GM18951 (cell line): ENCODE measurements around the gene SMIM1.

ENCODE experiments used
- POLR2A ChIP-seq: IDR thresholded peaks from 4 replicates; pipeline ENCODE4 v1.6.1; 2011; ENCODE audit warnings: mild to moderate bottlenecking; ENCODE audit not compliant: insufficient read length, insufficient read depth; ENCODE audit errors: extremely low read depth
- in situ Hi-C: fragments of 300-500 bp; cut with MboI; formaldehyde crosslinking; loops from one replicate; pipeline ENCODE4 v1.12.0; 2022; ENCODE audit warnings: low sequenced_read_pairs, mixed read lengths, inconsistent platforms; ENCODE audit not compliant: unreplicated experiment

SMIM1 gene

GRCh38 chr1:3779265-3779911 lies 6.8 kb downstream of the SMIM1 start:
- no peak for TF ChIP-seq POLR2A
- in situ Hi-C loops, result no loop called here

- TF ChIP-seq POLR2A, result no peak
- in situ Hi-C loops, result no loop called here
Observed at GRCh38 chr1:3779912-3780416, 7.4 kb downstream of the SMIM1 start.

- no peak for TF ChIP-seq POLR2A
- in situ Hi-C loops, result no loop called here
Observed at GRCh38 chr1:3780901-3781300, 8.4 kb downstream of the SMIM1 start.

GRCh38 chr1:3783651-3784474 lies 11.3 kb downstream of the SMIM1 start:
- in situ Hi-C loops, result no loop called here

GRCh38 chr1:3785045-3785444 lies 12.5 kb downstream of the SMIM1 start:
- TF ChIP-seq POLR2A, result no peak
- in situ Hi-C loops, result no loop called here

More at GRCh38 chr1:3783651-3784474, 11.3 kb downstream of the SMIM1 start:
- no peak for TF ChIP-seq POLR2A

- no peak for TF ChIP-seq POLR2A
- in situ Hi-C loops, result no loop called here
Observed at GRCh38 chr1:3785456-3786157, 13.1 kb downstream of the SMIM1 start.

GRCh38 chr1:3786468-3787348 lies 14.2 kb downstream of the SMIM1 start:
- TF ChIP-seq POLR2A, result no peak
- in situ Hi-C loops, result no loop called here

- in situ Hi-C loops, result no loop called here
- TF ChIP-seq POLR2A, result no peak
Observed at GRCh38 chr1:3787349-3787715, 14.8 kb downstream of the SMIM1 start.

- no peak for TF ChIP-seq POLR2A
- in situ Hi-C loops, result no loop called here
Observed at GRCh38 chr1:3787745-3788605, 15.4 kb downstream of the SMIM1 start.

GRCh38 chr1:3788756-3789420 lies 16.3 kb downstream of the SMIM1 start:
- TF ChIP-seq POLR2A, result no peak
- in situ Hi-C loops, result no loop called here
